NCI-H345 treated with DMSO at 0.1 percent for 48 hours (cell line): ENCODE results near the gene FHL3.
"Not testable (repeated sequence)": the region's sequence is repeated elsewhere in the genome, so short reads cannot be mapped to it uniquely, and the experiment has no call there.

Experiments used
- DNase-seq: peaks from one replicate; lab custom pipeline; 2025; ENCODE audit not compliant: unreplicated experiment; lab: John Stamatoyannopoulos, UW

The FHL3 gene

DNA sequence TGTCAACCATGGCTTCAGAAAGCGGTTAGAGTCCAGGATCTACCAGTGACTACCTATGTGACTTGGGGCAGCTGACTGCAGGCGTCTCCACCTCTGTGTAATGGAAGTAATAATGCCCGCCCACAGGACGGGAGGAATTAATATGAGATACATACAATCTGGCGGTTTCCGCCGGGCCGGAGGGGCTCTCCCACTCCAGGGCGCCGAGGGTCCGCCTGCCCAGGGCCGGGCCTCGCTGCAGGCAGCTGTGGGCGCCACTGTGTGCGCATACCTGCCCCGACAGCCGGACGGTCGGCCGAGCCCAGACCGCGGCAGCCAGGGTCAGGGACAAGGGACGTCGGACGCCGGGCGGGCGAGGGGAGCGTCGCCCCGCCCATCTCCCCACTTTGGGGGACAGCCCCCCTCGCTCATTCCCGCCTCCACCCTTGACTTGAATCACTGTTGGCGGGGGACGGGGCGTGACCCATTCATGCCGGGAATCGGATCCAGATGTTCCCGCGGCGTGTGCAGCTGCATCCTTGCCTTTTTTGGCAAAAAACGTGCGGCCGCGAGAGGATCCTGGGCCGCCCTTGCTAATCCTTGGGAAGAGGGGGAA, 9.5 kb downstream of the FHL3 start:
- DNase-seq: peak; percentile 55

DNA sequence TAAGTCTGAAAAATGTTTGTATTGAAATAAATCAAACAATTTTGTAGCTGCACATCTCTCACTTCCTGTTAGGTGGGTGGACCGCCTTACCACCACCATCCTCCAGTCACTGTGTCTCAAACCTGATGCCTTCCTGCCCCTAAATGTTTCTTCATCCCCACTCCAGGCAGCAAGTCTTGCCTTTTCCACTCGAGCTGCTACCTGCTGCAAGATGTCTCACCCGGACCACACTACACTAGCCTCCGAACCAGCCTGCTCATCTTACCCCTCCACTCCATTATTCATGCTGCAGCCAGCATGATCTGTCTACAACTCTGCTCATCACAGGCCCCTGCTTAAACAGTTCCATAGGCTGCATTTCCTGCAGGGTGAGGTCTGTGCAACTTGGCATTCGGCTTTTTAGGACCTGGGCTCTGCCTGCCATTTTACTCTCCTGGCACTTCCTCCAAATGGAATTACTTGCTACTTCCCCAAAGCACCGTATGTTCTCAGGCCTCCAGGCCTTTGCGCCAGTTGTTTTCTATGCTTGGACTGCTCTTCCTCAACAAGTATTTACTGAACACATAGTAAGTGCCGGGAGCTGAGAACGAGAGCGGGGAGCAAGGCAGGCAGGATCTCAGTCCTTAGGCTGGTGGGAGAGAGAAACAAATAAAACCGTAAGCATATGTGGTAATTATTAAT, 10.3 kb downstream of the FHL3 start:
- no peak for DNase-seq

DNA sequence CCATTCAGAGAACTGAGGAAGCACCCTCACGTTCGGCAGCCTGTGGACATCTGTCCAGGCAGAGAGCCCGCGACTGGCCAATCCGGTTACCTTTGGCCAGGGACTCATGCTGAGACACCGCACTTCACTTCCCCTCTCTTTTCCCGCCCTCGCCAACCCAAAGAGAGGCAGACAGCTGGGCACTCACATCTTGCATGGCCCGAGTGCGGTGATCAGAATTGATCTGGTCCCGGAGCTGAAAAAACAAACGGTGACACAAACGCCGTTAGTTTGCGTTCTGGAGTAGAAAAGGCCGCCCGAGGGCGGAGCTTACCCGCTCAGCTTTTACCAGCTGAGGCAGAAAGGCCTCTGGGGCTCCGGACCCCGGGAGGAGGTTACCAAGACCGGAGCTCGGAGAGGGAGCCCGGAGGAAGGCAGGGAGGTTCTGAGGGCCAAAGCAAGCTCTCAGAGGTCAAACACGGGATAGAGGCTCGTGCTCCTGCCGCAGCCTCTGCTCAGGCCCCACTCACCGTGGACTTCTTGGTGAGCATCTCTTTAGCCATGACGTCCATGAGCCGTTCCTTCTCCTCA, 15.9 kb downstream of the FHL3 start:
- no peak for DNase-seq

DNA sequence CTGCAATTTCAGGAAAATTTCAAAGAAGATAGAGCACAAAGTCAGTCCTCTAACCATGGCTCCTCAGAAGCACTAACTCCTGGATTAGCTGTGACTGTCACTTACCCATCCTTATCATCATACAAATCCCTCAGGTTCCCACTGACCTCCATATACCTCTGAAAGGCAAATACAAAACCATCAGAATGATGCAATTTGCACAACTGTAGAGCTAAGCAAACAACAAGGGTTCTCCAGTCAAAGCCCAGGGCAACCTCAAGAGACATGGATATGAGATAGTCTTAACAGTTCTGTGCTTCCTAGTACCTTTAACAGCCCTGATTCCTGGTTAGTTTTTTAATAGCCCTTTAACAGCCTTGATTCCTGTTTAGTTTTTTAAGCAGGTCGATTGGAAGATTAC, 17.6 kb downstream of the FHL3 start:
- no peak for DNase-seq

DNA sequence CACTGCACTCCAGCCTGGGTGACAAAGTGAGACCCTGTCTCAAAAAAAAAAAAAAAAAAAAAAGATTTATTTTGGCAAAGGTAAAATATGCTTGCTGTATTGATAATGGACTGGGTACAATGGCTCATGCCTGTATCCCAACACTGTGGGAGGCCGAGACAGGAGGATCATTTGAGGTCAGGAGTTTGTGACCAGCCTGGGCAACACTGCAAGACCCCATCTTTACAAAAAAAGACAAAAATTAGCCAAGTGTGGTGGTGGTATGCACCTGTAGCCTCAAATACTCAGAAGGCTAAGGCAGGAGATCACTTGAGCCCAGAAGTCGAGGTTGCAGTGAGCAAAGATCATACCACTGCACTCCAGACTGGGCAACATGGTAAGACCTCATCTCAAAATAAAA, 21.8 kb downstream of the FHL3 start:
- DNase-seq: no peak

DNA sequence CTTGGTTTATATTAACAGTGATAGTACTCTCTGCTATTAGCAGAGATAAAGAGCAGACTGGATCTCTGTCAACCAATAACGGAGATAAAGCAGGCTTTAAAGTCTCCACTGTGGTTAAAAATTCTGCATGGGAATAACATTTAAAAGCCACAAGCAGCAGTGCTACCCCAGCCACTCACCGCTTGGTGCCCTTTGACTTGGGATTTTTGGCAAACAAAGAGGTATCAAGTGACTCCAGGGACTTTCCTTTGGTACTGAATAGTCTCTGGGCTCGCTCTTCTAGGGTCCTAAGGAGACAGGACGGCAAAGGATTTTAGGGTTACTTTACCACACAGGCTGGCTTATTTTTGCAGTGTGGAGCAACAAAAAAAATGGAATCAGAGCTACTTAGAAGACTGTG, 26.8 kb downstream of the FHL3 start:
- no peak for DNase-seq

DNA sequence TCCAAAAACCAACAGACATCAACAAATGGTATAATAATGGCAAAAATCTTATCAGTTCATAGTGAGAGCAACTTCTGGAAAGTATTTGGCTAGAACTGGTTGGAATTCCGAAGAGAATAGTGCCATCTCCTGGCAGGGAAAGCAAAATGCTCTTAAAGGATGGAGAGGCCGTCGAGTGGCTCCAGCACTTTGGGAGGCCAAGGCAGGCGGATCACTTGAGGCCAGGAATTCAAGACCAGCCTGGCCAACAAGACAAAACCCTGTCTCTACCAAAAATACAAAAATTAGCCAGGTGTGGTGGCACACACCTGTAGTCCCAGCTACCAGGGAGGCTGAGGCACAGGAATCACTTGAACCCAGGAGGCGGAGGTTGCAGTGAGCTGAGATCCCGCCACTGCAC, 30.2 kb downstream of the FHL3 start:
- DNase-seq: peak; percentile 28

DNA sequence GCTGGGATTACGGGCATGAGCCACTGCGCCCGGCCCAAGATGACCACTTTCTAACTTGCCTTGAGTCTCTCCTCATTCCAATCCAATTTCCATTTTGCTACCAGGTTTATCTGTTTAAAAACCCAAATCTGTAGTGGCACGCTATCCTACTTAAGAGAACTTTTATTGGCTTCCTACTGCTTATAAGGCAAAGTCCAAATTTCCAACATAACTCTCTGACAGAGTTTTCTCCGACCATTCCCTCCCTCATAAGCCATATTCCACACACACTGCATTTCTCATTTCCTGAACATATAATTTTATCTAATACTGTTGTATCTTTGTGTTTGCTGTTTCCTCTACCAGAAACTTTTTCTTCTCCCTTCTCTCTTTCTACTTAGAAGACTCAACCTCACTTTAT, 30.7 kb downstream of the FHL3 start:
- no peak for DNase-seq

DNA sequence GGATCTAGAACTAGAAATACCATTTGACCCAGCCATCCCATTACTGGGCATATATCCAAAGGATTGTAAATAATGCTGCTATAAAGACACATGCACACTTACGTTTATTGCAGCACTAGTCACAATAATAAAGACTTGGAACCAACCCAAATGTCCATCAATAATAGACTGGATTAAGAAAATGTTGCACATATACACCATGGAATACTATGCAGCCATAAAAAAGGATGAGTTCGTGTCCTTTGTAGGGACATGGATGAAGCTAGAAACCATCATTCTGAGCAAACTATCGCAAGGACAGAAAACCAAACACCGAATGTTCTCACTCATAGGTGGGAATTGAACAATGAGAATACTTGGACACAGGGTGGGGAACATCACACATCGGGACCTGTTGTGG, 31.6 kb downstream of the FHL3 start:
- DNase-seq: not testable (repeated sequence)

DNA sequence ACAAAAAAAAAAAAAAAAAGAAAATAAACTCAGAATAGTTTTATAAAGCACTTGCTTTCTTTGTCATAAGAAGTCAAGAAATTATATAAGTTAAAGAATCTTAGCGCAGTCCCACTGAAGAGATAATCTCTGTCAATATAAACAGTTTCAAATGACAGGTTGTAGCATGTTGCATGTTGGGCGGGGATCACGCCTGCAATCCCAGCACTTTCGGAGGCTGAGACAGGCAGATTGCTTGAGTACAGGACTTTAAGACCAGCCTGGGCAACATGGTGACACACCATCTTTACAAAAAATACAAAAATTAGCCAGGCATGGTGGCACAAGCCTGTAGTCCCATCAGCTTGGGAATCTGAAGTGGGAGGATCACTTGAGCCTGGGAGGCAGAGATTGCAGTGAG, 40.0 kb downstream of the FHL3 start:
- DNase-seq: no peak

DNA sequence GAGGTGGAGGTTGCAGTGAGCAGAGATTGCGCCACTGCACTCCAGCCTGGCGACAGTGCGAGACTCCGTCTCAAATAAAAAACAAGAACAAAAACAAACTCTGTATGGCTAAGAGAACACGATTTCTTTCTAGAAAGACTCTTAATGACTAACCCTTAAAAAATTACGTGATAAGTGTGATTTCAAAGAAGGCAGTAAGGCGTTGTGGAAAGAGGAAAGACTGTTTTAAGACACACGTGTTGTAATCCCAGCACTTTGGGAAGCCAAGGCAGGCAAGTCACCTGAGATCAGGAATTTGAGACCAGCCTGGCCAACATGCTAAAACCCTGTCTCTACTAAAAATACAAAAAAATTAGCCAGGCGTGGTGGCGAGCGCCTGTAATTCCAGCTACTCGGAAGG, 41.2 kb downstream of the FHL3 start:
- DNase-seq: not testable (repeated sequence)

DNA sequence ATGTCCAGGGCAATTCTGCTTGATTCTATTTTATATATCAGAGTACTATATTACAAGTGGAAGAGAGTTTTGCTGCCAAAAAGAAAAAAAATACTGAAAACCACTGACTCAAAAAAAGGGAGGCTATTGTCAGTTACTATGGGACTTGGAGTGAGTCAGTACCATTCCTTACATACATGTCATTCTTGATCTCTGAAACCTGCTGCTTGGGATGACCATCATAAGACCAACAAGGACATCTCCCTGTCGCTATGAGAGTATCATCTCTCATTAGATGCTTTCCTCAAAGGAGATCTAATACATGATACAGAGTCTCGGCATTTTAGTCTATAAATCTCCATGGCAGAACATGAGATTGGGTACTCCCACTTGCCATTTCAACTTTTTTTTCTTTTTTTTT, 46.6 kb downstream of the FHL3 start:
- no peak for DNase-seq

DNA sequence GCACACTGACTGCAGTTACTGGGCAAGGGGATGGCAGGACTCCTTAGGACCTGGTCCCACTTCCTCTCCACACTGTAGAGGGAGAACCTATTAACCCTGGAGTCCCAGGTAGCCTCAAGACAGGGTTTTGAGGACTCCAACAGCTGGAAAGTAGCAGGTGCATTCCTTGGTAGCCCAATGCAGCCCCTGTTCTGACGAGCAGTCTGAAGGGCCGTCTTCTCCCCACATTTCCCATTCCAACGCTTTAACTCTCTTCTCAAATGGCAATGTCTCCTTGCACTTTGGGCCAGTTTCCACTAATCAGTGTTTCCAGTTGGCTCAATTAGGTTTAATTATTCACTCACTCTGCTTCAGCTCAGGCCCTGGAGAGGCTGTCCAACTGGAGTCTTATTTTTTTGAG, 49.6 kb downstream of the FHL3 start:
- no peak for DNase-seq

DNA sequence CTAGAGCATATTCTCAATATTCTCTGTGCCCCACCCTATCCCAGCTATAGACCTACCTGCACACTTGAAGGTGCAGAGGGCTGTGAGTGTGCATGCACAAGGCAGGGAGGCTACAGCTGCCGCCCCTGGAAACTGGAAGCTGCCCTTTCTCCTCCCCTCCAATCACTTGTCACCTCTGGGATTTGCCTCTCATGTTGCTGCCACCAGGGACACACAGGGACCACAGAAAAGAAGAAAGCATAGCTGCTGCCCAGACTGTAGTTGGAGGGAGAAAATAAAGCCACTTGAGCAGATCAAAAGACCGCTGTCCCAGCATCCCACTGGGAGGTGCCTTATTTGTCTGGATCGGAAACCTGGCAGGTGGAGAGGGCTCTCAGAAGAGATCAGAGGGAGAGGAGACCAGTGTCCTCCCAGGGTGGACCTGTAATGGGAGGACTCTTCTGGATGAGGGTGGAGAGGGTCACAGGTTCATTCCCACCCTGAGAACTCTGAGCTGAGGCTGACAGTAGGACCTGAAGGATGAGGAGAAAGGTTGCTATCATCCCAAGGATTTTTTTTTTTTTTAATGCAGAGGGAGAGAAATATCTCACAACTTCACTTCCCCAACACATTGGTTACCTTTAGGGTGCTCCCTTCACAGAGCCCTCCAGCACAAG, 50.9 kb downstream of the FHL3 start:
- no peak for DNase-seq

DNA sequence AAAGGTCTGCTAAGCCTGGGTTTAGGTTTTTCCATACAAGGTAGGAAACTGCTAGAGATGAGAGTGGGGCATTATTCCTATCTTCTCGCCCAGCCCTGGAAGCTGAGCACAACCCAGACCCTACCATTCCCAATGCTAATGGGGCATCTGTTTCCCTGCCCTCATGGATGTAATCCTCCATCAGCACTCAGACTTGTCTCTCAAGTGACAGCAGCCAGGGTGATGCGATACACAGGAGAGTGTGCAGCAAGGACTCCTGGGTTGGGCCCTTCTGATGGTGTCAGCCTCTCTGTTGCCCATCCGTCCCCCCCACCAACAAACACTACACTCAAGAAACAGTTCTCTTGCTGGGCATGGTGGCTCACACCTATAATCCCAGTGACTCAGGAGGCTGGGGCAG, 52.6 kb downstream of the FHL3 start:
- DNase-seq: no peak

DNA sequence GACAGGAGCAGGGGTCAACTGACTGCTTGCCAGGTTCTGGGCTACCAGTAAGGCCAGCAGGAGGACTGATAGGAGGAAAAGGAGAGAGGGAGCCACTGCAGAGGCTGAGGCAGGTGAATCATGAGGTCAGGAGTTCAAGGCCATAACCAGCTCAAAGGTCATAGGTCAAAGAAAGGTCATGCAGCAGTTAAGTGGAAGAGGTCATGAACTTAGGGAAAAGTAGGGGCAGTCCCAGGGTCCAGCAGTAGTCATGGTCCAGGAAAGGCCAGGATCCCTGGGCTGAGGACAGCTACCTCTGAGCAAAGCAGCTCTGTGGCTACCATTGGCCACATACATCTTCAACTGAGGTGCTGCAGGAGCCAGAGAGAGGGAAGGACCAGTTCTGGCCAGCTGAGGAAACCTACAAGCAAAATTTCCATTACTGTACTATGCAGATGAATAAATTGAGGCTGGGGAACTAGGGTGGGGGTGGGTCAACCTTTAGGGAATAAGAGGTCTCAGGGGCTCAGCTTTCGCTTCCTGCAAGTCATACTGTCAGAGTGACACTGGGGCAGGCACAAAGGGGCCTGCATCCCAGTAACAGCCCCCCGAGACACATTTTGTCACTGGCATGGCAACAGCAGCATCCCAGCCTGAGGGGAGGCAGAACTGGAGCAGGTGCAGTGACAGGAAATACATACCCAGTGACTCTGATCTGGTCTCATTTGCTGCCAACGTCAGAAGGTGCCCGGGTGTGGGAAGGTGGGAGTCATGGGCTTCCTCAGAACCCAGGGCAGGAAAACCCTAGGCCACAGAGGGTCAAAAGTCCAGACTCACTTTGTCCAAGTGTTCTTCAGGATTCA, 53.3 kb downstream of the FHL3 start:
- DNase-seq: no peak

DNA sequence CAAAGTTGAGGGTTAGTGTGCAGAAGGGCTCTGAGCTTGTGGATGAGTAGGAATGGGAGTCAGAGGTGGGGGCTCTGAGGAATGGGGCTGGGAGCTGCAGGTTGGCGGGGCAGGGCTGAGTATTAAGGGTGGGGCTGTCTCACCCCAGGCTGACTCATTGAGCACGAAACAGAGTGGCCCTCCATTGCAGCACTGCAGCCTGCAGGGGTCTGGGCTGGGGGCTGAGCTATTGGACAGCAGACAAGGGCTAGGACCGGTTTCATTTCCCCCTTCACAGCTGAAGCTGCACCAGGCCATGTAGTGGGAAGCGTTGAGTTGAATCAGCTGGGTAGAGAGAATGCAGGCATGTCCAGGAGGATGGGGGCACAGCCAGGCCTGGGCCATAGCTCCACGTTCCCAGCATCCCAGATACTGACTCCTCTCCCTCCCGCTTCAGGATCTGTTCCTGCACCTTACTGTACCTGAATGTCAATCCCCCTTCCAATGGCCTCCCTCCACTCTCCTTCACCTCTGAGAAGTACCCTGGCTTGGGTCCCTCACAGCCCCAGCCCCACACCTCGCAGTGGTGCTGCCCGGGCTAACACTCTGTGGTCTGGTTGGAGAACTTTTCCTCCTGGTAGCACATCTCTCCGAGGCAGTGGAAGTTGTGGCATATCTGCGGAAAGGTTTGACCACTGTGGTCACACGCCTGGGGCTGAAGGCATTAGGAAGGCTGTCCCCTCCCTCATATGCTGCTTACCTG, 54.1 kb downstream of the FHL3 start:
- DNase-seq: no peak

DNA sequence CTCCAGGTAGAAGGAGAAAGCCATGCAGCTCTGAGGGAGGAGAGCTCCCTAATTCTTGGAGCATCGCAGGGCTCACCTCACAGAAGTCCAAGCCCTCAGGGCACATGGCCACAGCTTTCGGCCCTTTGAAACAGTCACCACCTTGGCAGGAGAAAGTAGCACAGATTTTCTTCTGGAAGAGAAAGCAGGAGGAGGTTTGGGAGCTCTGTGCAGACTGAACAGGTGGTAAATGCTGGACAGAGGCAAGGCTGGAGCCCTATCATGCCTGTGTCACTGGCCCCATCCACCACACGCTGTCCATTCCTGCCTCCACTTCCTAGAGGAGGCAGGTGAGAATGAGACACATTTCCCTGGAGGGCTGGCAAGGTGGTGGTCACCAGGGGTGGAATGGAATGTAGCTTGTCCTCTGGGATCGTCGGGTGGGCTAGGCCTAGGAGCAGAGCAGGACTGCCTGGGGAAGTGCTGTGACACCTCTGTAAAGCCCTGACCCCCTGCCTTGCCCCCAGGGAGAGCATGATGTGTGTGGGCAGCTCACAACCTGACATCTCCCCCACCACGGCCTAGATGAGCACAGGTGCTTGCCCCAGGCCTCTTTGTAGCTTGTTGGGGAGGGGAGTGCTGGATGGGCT, 55.7 kb downstream of the FHL3 start:
- no peak for DNase-seq

DNA sequence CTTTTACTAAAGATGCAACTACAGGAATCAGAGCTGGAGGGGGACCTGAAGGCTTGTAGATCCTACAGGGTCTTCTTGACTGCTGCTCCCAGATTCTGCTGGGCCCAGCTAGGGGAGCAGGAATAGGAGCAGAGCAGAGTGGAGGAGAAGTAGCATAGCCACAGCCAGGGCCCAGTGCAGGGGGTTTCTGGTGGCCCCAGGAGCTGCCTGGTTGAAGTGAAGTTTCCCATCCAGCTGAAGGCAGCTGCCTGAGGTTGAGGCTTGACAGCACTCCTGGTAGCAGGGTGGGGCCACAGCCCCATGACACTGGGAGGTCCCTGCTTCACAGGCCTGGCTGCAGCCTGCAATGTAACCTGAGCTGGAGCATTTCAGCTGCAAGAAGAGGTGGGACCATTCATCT, 56.5 kb downstream of the FHL3 start:
- DNase-seq: no peak

DNA sequence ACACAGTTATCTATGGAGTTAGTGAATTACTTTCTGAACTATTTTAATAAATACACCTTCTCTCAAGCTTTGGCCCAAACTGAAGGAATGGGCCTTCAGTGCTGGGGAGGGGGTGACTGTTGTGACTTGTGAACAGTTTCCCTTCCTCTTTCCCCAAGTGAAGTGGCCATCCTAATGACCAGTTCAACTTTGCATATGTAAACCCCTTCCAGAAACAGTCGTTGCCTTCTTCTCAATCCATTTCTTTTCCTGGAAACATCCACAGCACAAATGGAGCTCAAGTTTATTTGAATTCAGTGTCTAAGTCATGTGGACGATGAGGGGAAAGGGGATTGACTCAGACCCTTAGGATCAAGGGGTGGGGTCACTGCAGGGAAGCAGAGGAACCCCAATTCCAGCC, 57.1 kb downstream of the FHL3 start:
- DNase-seq: no peak
